Stimulated activated CD8-positive, alpha-beta memory T cell treated with anti-CD3 and anti-CD28 coated beads, Interleukin-15, amount 100 ng/mL, for 1 hour (primary cell): ENCODE data around the gene RPS6KA6.
"Not testable (repeated sequence)": the region's sequence is repeated elsewhere in the genome, so short reads cannot be mapped to it uniquely, and the experiment has no call there.

ENCODE experiments used
- DNase-seq: peaks from one replicate; pipeline ENCODE4 v3.0.0-alpha.2; 2020; ENCODE audit warnings: low read depth

Gene RPS6KA6

DNA sequence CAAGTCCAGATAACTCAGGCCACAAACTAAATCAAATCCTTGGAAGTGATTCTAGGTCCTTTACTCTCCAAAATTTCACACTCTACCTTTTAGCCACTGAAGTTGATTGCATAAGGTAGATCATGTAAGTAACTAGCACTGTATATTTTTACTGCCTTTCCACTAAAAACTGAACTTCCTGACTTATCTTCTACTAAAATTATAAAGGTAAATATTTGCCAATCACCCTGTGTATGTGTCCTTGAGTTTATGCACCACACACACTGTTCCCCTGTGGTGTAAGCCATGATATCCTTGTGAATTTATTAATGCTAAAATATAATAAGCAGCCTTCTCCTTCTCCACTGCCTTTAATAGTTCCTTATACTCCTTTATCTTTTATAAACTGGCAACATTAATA is 25.6 kb downstream of the RPS6KA6 start:
- no peak for DNase-seq

DNA sequence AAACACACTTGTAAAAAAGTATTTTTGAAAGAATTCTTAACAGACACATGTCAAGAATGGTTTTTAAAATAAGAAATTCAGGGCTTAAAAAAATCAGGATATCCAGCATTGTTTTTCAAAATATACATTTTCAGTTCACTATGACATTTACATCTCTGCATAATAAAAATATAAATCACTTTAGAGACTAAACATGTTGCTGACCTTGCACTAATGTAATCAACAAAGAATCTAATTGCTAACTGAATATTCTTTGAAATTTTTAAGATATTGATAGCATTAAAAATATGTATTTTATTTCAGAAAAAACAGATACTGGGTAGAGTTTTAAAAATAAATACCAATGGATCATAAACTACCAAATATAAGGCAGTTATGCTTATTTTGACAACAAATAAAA is 26.4 kb downstream of the RPS6KA6 start:
- DNase-seq, result no peak

GRCh38 chrX:84160736-84161135 is 27.3 kb downstream of the RPS6KA6 start:
- DNase-seq, result no peak

GRCh38 chrX:84156821-84157220 is 31.2 kb downstream of the RPS6KA6 start:
- no peak for DNase-seq

- no peak for DNase-seq
Observed at GRCh38 chrX:84155938-84156337, 32.1 kb downstream of the RPS6KA6 start.

DNA sequence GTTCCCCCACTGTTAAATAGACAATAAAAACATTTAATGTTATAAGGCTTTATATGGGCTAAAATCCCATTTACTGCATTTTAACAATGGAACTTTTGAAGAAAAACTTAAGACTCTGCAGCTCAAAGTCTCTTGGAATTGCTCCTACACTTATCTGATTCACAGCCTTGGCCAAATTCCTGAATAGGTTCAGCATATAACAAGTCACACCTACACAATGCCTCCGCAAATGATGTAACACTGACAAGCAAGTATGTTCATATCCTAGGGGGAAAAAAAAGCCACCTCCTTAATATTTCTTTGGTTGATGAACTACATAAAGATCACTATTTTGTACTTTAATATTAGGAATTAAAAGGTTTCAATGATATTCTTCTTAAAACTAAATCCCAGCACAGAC is 34.5 kb downstream of the RPS6KA6 start:
- no peak for DNase-seq

- no peak for DNase-seq
Observed at GRCh38 chrX:84144991-84145390, 43.0 kb downstream of the RPS6KA6 start.

- no peak for DNase-seq
Observed at GRCh38 chrX:84144281-84144680, 43.7 kb downstream of the RPS6KA6 start.

DNA sequence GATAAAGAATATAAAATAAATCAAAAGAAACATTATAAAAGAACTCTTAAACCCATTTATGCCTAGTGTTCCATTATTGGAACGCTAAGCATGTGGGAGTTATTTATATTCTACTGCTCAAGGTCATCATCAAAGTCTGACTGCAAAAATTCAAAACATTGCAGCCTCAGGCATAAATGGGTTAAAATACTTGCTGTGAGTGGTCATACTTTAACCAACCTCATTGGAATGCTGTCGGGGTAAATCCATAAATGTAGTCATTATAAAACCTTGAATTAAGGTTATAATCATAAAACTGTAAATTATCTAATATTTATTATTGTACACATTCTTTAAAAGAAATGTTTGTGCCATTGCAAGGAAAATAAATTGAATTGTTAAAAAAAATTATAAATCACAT is 55.0 kb downstream of the RPS6KA6 start:
- no peak for DNase-seq

GRCh38 chrX:84123585-84123984 is 64.4 kb downstream of the RPS6KA6 start:
- DNase-seq, result no peak

DNA sequence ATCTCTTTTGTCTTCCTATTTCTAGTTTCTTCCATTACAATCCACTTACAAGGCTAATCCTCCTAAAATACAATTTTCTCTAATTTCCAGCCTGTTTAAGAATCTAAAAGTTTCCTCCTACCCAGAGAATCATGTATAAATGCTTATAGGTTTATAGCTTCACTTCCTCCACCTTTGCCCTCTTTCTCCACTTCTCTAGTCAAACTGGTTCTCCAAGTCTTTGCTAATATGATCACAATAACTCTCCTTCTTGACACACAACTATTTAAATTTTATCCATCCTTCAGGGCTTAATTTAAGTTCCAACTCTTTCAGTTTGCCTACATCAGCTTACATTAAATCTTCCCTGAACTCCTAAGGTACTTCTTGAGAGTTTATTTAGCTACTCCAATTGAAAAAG is 69.2 kb downstream of the RPS6KA6 start:
- no peak for DNase-seq

DNA sequence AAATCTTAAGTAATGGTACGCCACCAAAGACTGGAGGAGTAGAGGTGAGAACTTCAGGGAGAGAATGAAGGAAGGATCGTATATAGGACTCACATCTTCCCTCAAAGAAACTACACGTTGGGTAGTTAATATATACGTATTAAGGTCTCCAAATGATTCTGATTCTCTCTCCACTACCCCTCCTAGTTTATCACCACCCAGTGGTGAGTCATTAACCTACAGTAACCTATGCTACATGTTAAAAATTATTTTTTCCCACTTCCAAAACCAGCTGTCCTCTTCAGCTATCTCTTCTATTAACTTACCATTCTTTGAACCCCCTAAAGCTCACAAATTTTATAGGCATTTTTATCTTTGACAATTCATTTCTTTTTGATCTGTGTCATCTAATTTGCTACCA is 69.7 kb downstream of the RPS6KA6 start:
- DNase-seq, result no peak

DNA sequence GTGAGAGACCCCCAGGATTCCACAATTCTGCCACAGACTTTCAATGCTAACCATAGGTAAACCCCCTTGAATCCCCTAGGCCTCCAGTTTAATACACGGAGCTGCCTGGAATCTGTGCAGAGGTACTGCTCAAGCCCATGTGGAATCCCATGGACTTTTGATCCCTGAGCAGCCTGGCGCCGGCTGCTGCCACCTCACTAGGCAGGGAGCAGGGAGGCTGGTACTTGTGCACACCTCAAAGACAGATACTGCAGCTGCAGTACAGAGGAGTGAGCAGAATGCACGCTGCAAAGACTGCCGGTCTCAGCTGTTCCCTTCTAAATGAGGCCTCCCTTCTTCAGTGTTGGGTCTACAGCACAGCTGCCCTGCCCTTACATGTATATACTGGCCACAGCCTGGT is 79.4 kb downstream of the RPS6KA6 start:
- no peak for DNase-seq

DNA sequence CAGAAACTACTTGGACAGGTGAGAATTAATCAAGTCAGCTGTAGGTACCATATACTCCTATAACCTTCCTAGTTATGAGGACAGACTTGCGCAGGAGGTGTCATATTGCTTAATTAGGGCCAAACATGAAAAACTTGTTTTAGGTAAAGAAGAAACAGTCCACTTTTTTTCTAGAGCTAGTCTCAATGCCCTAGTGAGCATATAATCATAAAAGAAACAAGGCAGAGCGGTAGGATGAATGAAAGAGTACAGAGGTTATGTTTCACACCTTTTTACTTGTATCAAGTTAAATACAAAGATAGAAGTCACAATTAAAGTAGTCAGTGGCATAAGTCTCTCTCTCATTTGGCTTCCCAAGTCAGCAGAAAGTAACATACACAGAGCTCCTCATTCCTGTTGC is 88.9 kb downstream of the RPS6KA6 start:
- DNase-seq, result no peak

- DNase-seq, result not testable (repeated sequence)
Observed at GRCh38 chrX:84079479-84080197, 108.4 kb downstream of the RPS6KA6 start.

GRCh38 chrX:84078991-84079390 is 109.0 kb downstream of the RPS6KA6 start:
- DNase-seq, result no peak

- no peak for DNase-seq
Observed at GRCh38 chrX:84064814-84065213, 123.2 kb downstream of the RPS6KA6 start.

DNA sequence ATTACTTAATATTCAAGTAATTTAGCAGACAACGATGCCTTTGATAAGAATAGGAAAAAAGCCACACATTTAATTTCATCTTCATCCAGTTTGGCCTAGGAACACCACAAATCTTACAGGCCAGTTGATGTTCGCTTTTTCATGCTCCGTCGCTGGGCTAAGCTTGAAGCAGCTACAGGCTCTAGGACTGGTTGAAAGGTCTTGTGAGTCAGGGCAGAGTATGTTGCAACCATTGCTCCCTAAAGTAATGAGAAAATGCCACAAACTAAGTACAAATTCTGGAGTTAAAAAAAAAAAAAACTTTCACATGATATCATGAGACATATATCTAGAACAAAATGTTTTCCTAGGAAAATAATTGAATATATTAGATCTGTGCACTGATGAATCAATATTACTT is 123.8 kb downstream of the RPS6KA6 start:
- DNase-seq, result no peak

DNA sequence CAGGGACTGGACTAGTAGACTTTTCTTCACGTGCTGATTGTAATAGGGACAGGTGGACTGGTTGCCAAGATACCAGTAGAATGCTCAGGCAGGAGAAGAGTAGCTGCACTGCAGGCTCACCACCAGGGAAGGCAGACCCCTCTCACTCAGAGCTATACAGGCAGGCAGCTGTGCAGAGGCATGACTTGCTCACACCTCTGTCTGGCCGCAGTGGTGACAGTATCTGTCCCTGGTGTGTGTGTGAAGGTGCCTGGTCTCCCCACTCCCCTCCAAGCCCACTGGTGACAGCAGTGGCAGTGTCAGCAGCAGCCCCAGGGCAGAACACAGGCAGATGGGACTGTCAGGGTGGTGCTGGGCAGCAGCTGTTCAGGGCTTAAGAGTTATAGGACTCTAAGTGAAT is 140.7 kb downstream of the RPS6KA6 start:
- no peak for DNase-seq

- no peak for DNase-seq
Observed at GRCh38 chrX:84046403-84046984, 141.5 kb downstream of the RPS6KA6 start.

DNA sequence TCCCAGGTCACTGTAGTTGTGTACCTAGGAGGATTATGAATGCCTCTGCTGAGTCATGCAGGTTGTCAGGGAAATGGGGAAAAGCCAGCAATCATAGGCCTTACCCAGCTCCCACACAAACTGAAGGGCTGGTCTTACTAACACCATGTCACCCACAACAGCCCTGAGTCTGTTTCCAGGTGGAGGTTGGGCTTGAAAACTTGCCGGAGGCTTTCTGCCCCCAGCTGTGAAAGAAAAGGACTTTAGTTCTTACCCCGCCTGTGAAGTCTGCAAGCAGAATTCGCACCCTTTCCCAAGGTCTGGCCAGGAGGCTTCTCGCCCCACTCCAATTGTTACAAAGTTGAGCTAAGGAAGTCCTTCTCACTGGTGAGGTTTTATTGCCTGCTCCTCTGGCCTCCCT is 143.9 kb downstream of the RPS6KA6 start:
- no peak for DNase-seq
